OCI-LY7 (cell line): Measurements from ENCODE around the gene GH1.
"Not testable (repeated sequence)": the region's sequence is repeated elsewhere in the genome, so short reads cannot be mapped to it uniquely, and the experiment has no call there.

ENCODE experiments used
- CTCF ChIP-seq: fragments of 200-600 bp; sonication (generic); conservative IDR thresholded peaks from 2 replicates; pipeline ENCODE4 v1.5.1; 2014; ENCODE audit warnings: mild to moderate bottlenecking, antibody characterized with exemption, low read length, moderate library complexity, mixed read lengths
- EZH2phosphoT487 ChIP-seq: fragments of 200-600 bp; sonication (generic); IDR thresholded peaks from 2 replicates; pipeline ENCODE4 v1.6.1; 2018; ENCODE audit warnings: low read depth, borderline replicate concordance, mild to moderate bottlenecking, mixed run types, antibody characterized with exemption, low read length, moderate library complexity, mixed read lengths

- TF ChIP-seq CTCF = peak; percentile 59
- not testable (repeated sequence) for TF ChIP-seq EZH2phosphoT487
These were observed 11.4 kb downstream of the GH1 start for GRCh38 chr17:63907161-63907778.
